DMS 273 treated with DMSO at 0.1 percent for 48 hours (cell line): Measurements from ENCODE around the gene HOMEZ.
A peak's percentile ranks its signal among the peaks of the same experiment; 100 is the strongest.
"Not testable (repeated sequence)": the region's sequence is repeated elsewhere in the genome, so short reads cannot be mapped to it uniquely, and the experiment has no call there.

ENCODE experiments used
- DNase-seq: peaks from one replicate; lab custom pipeline; 2025; lab: John Stamatoyannopoulos, UW

Gene HOMEZ

GRCh38 chr14:23281247-23281646, 4.7 kb downstream of the HOMEZ start:
- DNase-seq: no peak

GRCh38 chr14:23277928-23278327, 8.0 kb downstream of the HOMEZ start:
- not testable (repeated sequence) for DNase-seq

- no peak for DNase-seq
Measured at GRCh38 chr14:23277189-23277588, 8.7 kb downstream of the HOMEZ start.

GRCh38 chr14:23275412-23275811, 10.5 kb downstream of the HOMEZ start:
- no peak for DNase-seq

GRCh38 chr14:23269193-23269592, 16.7 kb downstream of the HOMEZ start:
- no peak for DNase-seq

GRCh38 chr14:23260849-23261248, 25.1 kb downstream of the HOMEZ start:
- DNase-seq: not testable (repeated sequence)

- DNase-seq: no peak
Measured at GRCh38 chr14:23259426-23259825, 26.5 kb downstream of the HOMEZ start.

- DNase-seq: no peak
Measured at GRCh38 chr14:23258256-23258655, 27.7 kb downstream of the HOMEZ start.

- no peak for DNase-seq
Measured at GRCh38 chr14:23252420-23253333, 33.3 kb downstream of the HOMEZ start.

- DNase-seq: no peak
Measured at GRCh38 chr14:23252006-23252405, 33.9 kb downstream of the HOMEZ start.

GRCh38 chr14:23249824-23250223, 36.1 kb downstream of the HOMEZ start:
- DNase-seq: no peak

GRCh38 chr14:23248601-23249000, 37.3 kb downstream of the HOMEZ start:
- DNase-seq: no peak

- no peak for DNase-seq
Measured at GRCh38 chr14:23245282-23245681, 40.6 kb downstream of the HOMEZ start.

GRCh38 chr14:23243066-23243465, 42.9 kb downstream of the HOMEZ start:
- DNase-seq: no peak

GRCh38 chr14:23242076-23242475, 43.9 kb downstream of the HOMEZ start:
- DNase-seq: no peak

GRCh38 chr14:23241061-23241715, 44.7 kb downstream of the HOMEZ start:
- DNase-seq: not testable (repeated sequence)

GRCh38 chr14:23240661-23241060, 45.3 kb downstream of the HOMEZ start:
- DNase-seq: no peak

GRCh38 chr14:23237772-23238594, 47.9 kb downstream of the HOMEZ start, which contains the start of gene RNF212B:
Gene RNF212B, plus strand, starts transcription at chr14:23237936. Its CDS starts 2,410 bp downstream, at chr14:23240346.
- peak; percentile 77 for DNase-seq

GRCh38 chr14:23232241-23232808, 53.6 kb downstream of the HOMEZ start:
- DNase-seq: not testable (repeated sequence)

- DNase-seq: no peak
Measured at GRCh38 chr14:23228812-23229211, 57.1 kb downstream of the HOMEZ start.

GRCh38 chr14:23227566-23227965, 58.4 kb downstream of the HOMEZ start:
- DNase-seq: no peak

GRCh38 chr14:23224958-23225357, 61.0 kb downstream of the HOMEZ start:
- DNase-seq: not testable (repeated sequence)
